Measurements from ENCODE around the gene ABHD15. TPM values are rescaled to one million over a fixed set of nuclear protein-coding genes. Genes with fewer than 3 reads are reported as not detected.

Gene ABHD15
- total RNA-seq, 2 donors from 2014 or later: 9.2 to 11.9 TPM

- intact Hi-C loops (cut with DNase I): no loop called here
- no peak for ATAC-seq
Measured at GRCh38 chr17:29595107-29595942, 28.5 kb upstream of the ABHD15 start.

DNA sequence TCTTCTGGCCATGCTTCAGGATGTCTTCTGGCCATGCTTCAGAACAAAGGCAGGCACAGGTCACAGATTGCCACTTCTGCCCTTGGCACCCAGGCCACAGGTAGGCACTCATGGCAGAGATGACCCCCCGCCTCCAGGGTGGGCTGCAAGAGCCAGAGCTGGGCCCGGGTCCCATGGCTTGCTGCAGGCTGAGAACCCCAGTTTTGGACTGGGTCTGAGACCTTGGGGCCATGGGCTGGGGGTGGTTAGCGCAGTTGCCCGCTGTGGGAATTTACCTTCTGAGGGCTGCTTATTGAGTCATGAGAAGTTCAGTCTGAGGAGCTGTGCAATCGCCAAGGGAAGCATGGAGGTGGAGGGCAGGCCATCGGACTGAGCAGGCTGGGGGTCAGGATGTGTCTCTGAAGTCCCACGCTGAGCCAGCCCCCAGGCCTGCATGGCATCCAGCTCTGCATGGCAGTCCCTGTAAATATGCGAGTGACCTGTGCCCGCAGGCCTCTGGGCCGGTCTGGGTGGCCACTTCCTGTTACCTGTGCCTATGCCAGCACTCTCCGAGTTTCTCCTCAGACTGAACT, 27.8 kb upstream of the ABHD15 start:
- Histone ChIP-seq H3K4me3 (no peak overlapping the region), H3K9me3 (no peaks in the 10 kb centered on the region), H3K4me1 (peaks cover 43% of the 10 kb centered on the region), H3K27ac (no peak overlapping the region), H3K36me3 (replicated peaks in 1 of 2; ENCODE audit: insufficient read depth in 1 of 2, low read depth in 2 of 2) (no peaks in the 10 kb centered on the region), H3K27me3 (no peaks in the 10 kb centered on the region)
- TF ChIP-seq POLR2A (IDR thresholded peaks at IDR 0.05) (no peak), CTCF (IDR thresholded peaks at IDR 0.05) (no peak)
- 58 to 83% methylated on average over 2 to 11 of the region's 11 CpGs for WGBS, 2 donors
- no peak for ATAC-seq
- no peak for DNase-seq
- intact Hi-C loops (cut with DNase I): no loop called here

More at GRCh38 chr17:29595107-29595942, 28.5 kb upstream of the ABHD15 start:
- H3K4me1 ChIP-seq: peaks cover 36% of the 10 kb centered on the region
- peak in 1 of 4 donors; percentile 10 for DNase-seq
- no peaks in the 10 kb centered on the region for H3K36me3 ChIP-seq (replicated peaks in 1 of 2; ENCODE audit: insufficient read depth in 1 of 2, low read depth in 2 of 2)
- H3K9me3 ChIP-seq: no peaks in the 10 kb centered on the region
- H3K27me3 ChIP-seq: no peaks in the 10 kb centered on the region
- no peak overlapping the region for H3K27ac ChIP-seq
- WGBS, 2 donors: 80 to 85% methylated on average over 3 to 7 of the region's 7 CpGs
- H3K4me3 ChIP-seq: no peak overlapping the region
- TF ChIP-seq CTCF (IDR thresholded peaks at IDR 0.05) (no peak), POLR2A (IDR thresholded peaks at IDR 0.05) (no peak)

- Histone ChIP-seq H3K4me3 (peak overlapping the region; percentile 15 to 32), H3K36me3 (replicated peaks in 1 of 2; ENCODE audit: insufficient read depth in 1 of 2, low read depth in 2 of 2) (no peaks in the 10 kb centered on the region), H3K27me3 (no peaks in the 10 kb centered on the region), H3K9me3 (no peaks in the 10 kb centered on the region), H3K27ac (no peak overlapping the region), H3K4me1 (peaks cover 44% of the 10 kb centered on the region)
- whole genome bisulfite sequencing, 2 donors: 9 to 33% methylated on average over 7 to 51 of the region's 64 CpGs
- no peak for ATAC-seq
- intact Hi-C loops (cut with DNase I): no loop called here
- TF ChIP-seq POLR2A (IDR thresholded peaks at IDR 0.05) (no peak), CTCF (IDR thresholded peaks at IDR 0.05) (peak in 4 of 7 experiments; percentile 5 to 28 (median 17))
- peak in 2 of 4 donors; percentile 30 for DNase-seq
Measured at GRCh38 chr17:29593591-29594518, 27.0 kb upstream of the ABHD15 start.

- H3K9me3 ChIP-seq: no peaks in the 10 kb centered on the region
- no peak for TF ChIP-seq CTCF (IDR thresholded peaks at IDR 0.05)
- no peak for TF ChIP-seq POLR2A (IDR thresholded peaks at IDR 0.05)
- H3K4me1 ChIP-seq: peaks cover 52% of the 10 kb centered on the region
- 0 to 1% methylated on average over 9 to 90 of the region's 96 CpGs for WGBS, 2 donors
- peak within 1 kb of the TSS; percentile 15 to 32 for H3K4me3 ChIP-seq
- ATAC-seq: no peak
- no peaks in the 10 kb centered on the region for H3K36me3 ChIP-seq (replicated peaks in 1 of 2; ENCODE audit: insufficient read depth in 1 of 2, low read depth in 2 of 2)
- H3K27ac ChIP-seq: peak within 1 kb of the TSS in 3 of 4 donors; percentile 14 to 71 (median 70)
- intact Hi-C loops (cut with DNase I): no loop called here
- no peaks in the 10 kb centered on the region for H3K27me3 ChIP-seq
- peak in 2 of 4 donors; percentile 43 to 56 for DNase-seq
Measured at GRCh38 chr17:29592850-29593551, 26.2 kb upstream of the ABHD15 start, which contains the start of gene ANKRD13B. TSS of gene ANKRD13B (plus strand) at chr17:29593132. CDS start at chr17:29593622, 490 bp downstream.
